IMR-90 (cell line): ENCODE measurements around the gene SGSH. TPM values are rescaled to one million over a fixed set of nuclear protein-coding genes. Genes with fewer than 3 reads are reported as not detected.

Experiments used
- ATAC-seq: fragments of 200-7000 bp; cut with Tn5 transposase; 2 replicates; pipeline ENCODE4 v1.9.1; 2020; ENCODE audit warnings: low read depth, mild to moderate bottlenecking, moderate library complexity
- BruUV-seq: library from RNA; stranded (reverse); fragments of 400-500 nt; replicated peaks from 2 replicates; lab custom pipeline; 2021; lab: Mats Ljungman, UMichigan
- CTCF ChIA-PET: fragments of 300-600 bp; formaldehyde crosslinking; extraction: SDS; loops from one replicate; lab custom pipeline; 2021; ENCODE audit warnings: antibody characterized with exemption; lab: Yijun Ruan, JAX
- POLR2A ChIA-PET: fragments of 300-600 bp; sonication (Branson Sonifier 250); formaldehyde crosslinking; loops from one replicate; lab custom pipeline; 2022; ENCODE audit warnings: antibody characterized with exemption; ENCODE audit not compliant: unreplicated experiment; lab: Charles Lee
- DNase-seq: peaks from one replicate; pipeline ENCODE4 v3.0.0; 2013
- H2AFZ ChIP-seq: replicated peaks from 2 replicates; pipeline ENCODE3; 2013; ENCODE audit warnings: low read length, mild to moderate bottlenecking; ENCODE audit not compliant: poor library complexity
- H2AK5ac ChIP-seq: 2 replicates; pipeline ENCODE4 v1.6.1; 2013; ENCODE audit warnings: low read depth, low read length, inconsistent platforms
- H2AK9ac ChIP-seq: replicated peaks from 2 replicates; pipeline ENCODE3; 2013; ENCODE audit warnings: mild to moderate bottlenecking, low read depth, low read length, moderate library complexity; ENCODE audit not compliant: poor library complexity
- H2BK120ac ChIP-seq: 2 replicates; pipeline ENCODE4 v1.6.1; 2013; ENCODE audit warnings: low read depth, low read length, inconsistent platforms
- H2BK15ac ChIP-seq: 3 replicates; pipeline ENCODE4 v1.6.1; 2013; ENCODE audit warnings: low read depth, low read length, inconsistent platforms
- H2BK20ac ChIP-seq: 2 replicates; pipeline ENCODE4 v1.6.1; 2013; ENCODE audit warnings: low read depth, mild to moderate bottlenecking, inconsistent platforms, low read length, moderate library complexity
- H2BK5ac ChIP-seq: 2 replicates; pipeline ENCODE4 v1.6.1; 2013; ENCODE audit warnings: mild to moderate bottlenecking, low read depth, low read length, inconsistent platforms; ENCODE audit not compliant: poor library complexity, severe bottlenecking
- H3K14ac ChIP-seq: replicated peaks from 2 replicates; pipeline ENCODE4 v1.6.1; 2013; ENCODE audit warnings: low read depth, low read length, inconsistent platforms
- H3K18ac ChIP-seq: 2 replicates; pipeline ENCODE4 v1.6.1; 2013; ENCODE audit warnings: low read depth, low read length, control low read depth
- H3K23ac ChIP-seq: 2 replicates; pipeline ENCODE4 v1.6.1; 2013; ENCODE audit warnings: low read depth, low read length, inconsistent platforms
- H3K27ac ChIP-seq: 2 replicates; pipeline ENCODE4 v1.5.1; 2013; ENCODE audit warnings: mild to moderate bottlenecking, control low read depth, low read length; ENCODE audit not compliant: insufficient read depth
- H3K27me3 ChIP-seq: 2 replicates; pipeline ENCODE4 v1.6.1; 2013; ENCODE audit warnings: low read length; ENCODE audit not compliant: control insufficient read depth, insufficient read depth
- H3K36me3 ChIP-seq: 2 replicates; pipeline ENCODE4 v1.6.1; 2013; ENCODE audit warnings: low read length, mixed read lengths; ENCODE audit not compliant: control insufficient read depth, insufficient read depth
- H3K4ac ChIP-seq: 2 replicates; pipeline ENCODE4 v1.6.1; 2013; ENCODE audit warnings: low read depth, low read length, inconsistent platforms
- H3K4me1 ChIP-seq: 2 replicates; pipeline ENCODE4 v1.6.1; 2013; ENCODE audit warnings: low read length, mixed read lengths; ENCODE audit not compliant: control insufficient read depth, insufficient read depth
- H3K4me2 ChIP-seq: 2 replicates; pipeline ENCODE4 v1.6.1; 2013; ENCODE audit warnings: low read depth, mild to moderate bottlenecking, control low read depth, low read length, moderate library complexity
- H3K4me3 ChIP-seq: 2 replicates; pipeline ENCODE4 v1.5.1; 2013; ENCODE audit warnings: low read depth, mild to moderate bottlenecking, control low read depth, low read length, moderate library complexity; ENCODE audit not compliant: insufficient read depth
- H3K56ac ChIP-seq: 2 replicates; pipeline ENCODE4 v1.6.1; 2013; ENCODE audit warnings: low read length, inconsistent platforms; ENCODE audit not compliant: insufficient read depth; ENCODE audit errors: extremely low read depth
- H3K79me1 ChIP-seq, 2 experiments: 2 replicates each; pipeline ENCODE4 v1.6.1; 2013; ENCODE audit warnings: low read length in 2 of 2, inconsistent platforms in 1 of 2, low read depth in 1 of 2
- H3K9ac ChIP-seq: 2 replicates; pipeline ENCODE4 v1.6.1; 2013; ENCODE audit warnings: low read depth, low read length, control low read depth
- H3K9me1 ChIP-seq: 2 replicates; pipeline ENCODE4 v1.6.1; 2013; ENCODE audit warnings: low read length, inconsistent platforms; ENCODE audit not compliant: insufficient read depth
- H3K9me3 ChIP-seq: 2 replicates; pipeline ENCODE4 v1.6.1; 2013; ENCODE audit warnings: low read length; ENCODE audit not compliant: control insufficient read depth, insufficient read depth
- H4K20me1 ChIP-seq: 2 replicates; pipeline ENCODE4 v1.6.1; 2013; ENCODE audit warnings: low read length, inconsistent platforms; ENCODE audit not compliant: insufficient read depth
- H4K5ac ChIP-seq: 2 replicates; pipeline ENCODE4 v1.6.1; 2013; ENCODE audit warnings: mild to moderate bottlenecking, low read depth, low read length, control low read depth
- H4K8ac ChIP-seq, 2 experiments: 2 replicates each; pipeline ENCODE4 v1.6.1; 2013; ENCODE audit warnings: low read depth in 2 of 2, low read length in 2 of 2, control low read depth in 1 of 2, inconsistent platforms in 1 of 2
- H4K91ac ChIP-seq: 2 replicates; pipeline ENCODE4 v1.6.1; 2013; ENCODE audit warnings: low read depth, low read length, inconsistent platforms; ENCODE audit not compliant: insufficient read depth
- CEBPB ChIP-seq: IDR thresholded peaks from 2 replicates; pipeline ENCODE4 v1.6.1; 2012; ENCODE audit warnings: low read depth, low read length, improper control_type of control experiment
- CHD1 ChIP-seq: IDR thresholded peaks from 2 replicates; pipeline ENCODE4 v1.6.1; 2012; ENCODE audit warnings: low read depth, low read length, improper control_type of control experiment
- ELK1 ChIP-seq: fragments of 150-350 bp; IDR thresholded peaks from 2 replicates; pipeline ENCODE4 v1.6.1; 2016; ENCODE audit warnings: low read depth, mild to moderate bottlenecking, low read length, moderate library complexity, borderline replicate concordance
- MAZ ChIP-seq: IDR thresholded peaks from 2 replicates; pipeline ENCODE4 v1.6.1; 2012; ENCODE audit warnings: low read depth, mild to moderate bottlenecking, low read length, improper control_type of control experiment, moderate library complexity, borderline replicate concordance
- MXI1 ChIP-seq: IDR thresholded peaks from 2 replicates; pipeline ENCODE4 v1.6.1; 2012; ENCODE audit warnings: low read depth, mild to moderate bottlenecking, low read length, moderate library complexity, borderline replicate concordance
- NFE2L2 ChIP-seq: fragments of 150-350 bp; IDR thresholded peaks from 2 replicates; pipeline ENCODE4 v1.6.1; 2016; ENCODE audit warnings: low read depth, mild to moderate bottlenecking, low read length
- RCOR1 ChIP-seq: IDR thresholded peaks from 2 replicates; pipeline ENCODE4 v1.6.1; 2012; ENCODE audit warnings: mild to moderate bottlenecking, low read length, improper control_type of control experiment; ENCODE audit not compliant: insufficient replicate concordance
- RFX5 ChIP-seq: IDR thresholded peaks from 2 replicates; pipeline ENCODE4 v1.8.0; 2012; ENCODE audit warnings: low read depth, mild to moderate bottlenecking, low read length, moderate library complexity
- WGBS, 2 experiments: methylation state at CpG; one replicate each; pipeline versions ENCODE4 v1.1.5 to v1.1.7; 2013; ENCODE audit warnings: missing lambda C conversion rate in 2 of 2; ENCODE audit not compliant: insufficient read length in 1 of 2; ENCODE audit errors: extremely low coverage in 2 of 2; 5-methylcytosine and 5-hydroxymethylcytosine counted together
- dilution Hi-C: fragments of 300-500 bp; cut with HindIII; formaldehyde crosslinking; loops from one replicate; pipeline ENCODE4 v1.14.3; 2018; ENCODE audit warnings: low sequenced_read_pairs; ENCODE audit not compliant: unreplicated experiment
- in situ Hi-C: fragments of 300-500 bp; cut with MboI; formaldehyde crosslinking; loops from 3 replicates; pipeline ENCODE4 v1.14.3; 2019; ENCODE audit warnings: low sequenced_read_pairs, inconsistent platforms, mixed read lengths
- intact Hi-C: fragments of 100-400 bp; cut with micrococcal nuclease; formaldehyde crosslinking; loops from 2 replicates; pipeline ENCODE4 v1.10.0; 2022
- polyA plus RNA-seq, 3 experiments: library from polyadenylated mRNA; depleted of rRNA; stranded (reverse); fragments of >200 nt; gene quantifications; 2 replicates each; pipeline ENCODE4 v1.2.3, GENCODE V29; 2012; ENCODE audit warnings: low replicate concordance in 1 of 3
- total RNA-seq: library from RNA; depleted of rRNA; stranded (reverse); fragments of >200 nt; gene quantifications from 2 replicates; pipeline ENCODE4 v1.2.3, GENCODE V29; 2012

SGSH gene
- total and polyA plus RNA-seq, 2 of the 4 experiments (the other 2 are of a cell fraction) = 3.0 to 41.5 TPM

- Histone ChIP-seq H3K4me1 (no peaks in the 10 kb centered on the region), H2AK5ac (no peak overlapping the region), H3K4me2 (no peak overlapping the region), H3K27ac (no peak overlapping the region), H3K18ac (no peak overlapping the region), H4K20me1 (no peaks in the 10 kb centered on the region), H4K5ac (no peak overlapping the region), H3K4ac (no peak overlapping the region), H4K8ac (no peak overlapping the region), H4K91ac (no peak overlapping the region), H3K23ac (no peak overlapping the region), H3K36me3 (peaks cover 54% of the 10 kb centered on the region), H2BK5ac (no peak overlapping the region), H3K4me3 (no peak overlapping the region), H3K27me3 (no peaks in the 10 kb centered on the region), H2AFZ (no peak overlapping the region), H3K9me3 (no peaks in the 10 kb centered on the region), H2BK20ac (no peak overlapping the region), H2BK120ac (no peak overlapping the region), H3K9ac (no peak overlapping the region), H2BK15ac (no peak overlapping the region), H3K79me1 (no peaks in the 10 kb centered on the region), H2AK9ac (no peak overlapping the region), H3K56ac (no peak overlapping the region), H3K9me1 (0 out of 2 replicates have a peak, but pooled peaks cover 2% of the 10 kb centered on the region), H3K14ac (no peak overlapping the region)
- intact Hi-C loops = no loop called here
- 91% methylated on average over 6 of the region's 19 CpGs; no CpG with 5 or more reads in 1 of the 2 experiments for WGBS, 2 experiments
- no peak for TF ChIP-seq MAZ
- no peak for TF ChIP-seq CHD1
- TF ChIP-seq NFE2L2 = no peak
- no peak for TF ChIP-seq MXI1
- no peak for TF ChIP-seq CEBPB
- TF ChIP-seq RFX5 = no peak
- no peak for TF ChIP-seq ELK1
- TF ChIP-seq RCOR1 = no peak
- ChIA-PET CTCF (no interaction called here), POLR2A (no interaction called here)
- dilution Hi-C loops = no loop called here
- no peak for ATAC-seq
- BruUV-seq = no TSS peak
- in situ Hi-C loops = no loop called here
- DNase-seq = no peak
These were observed 26.1 kb upstream of the SGSH start for GRCh38 chr17:80246266-80246681.
